Astrocyte (in vitro differentiated cells and primary cell): ENCODE measurements around the gene HOXB1. TPM values are rescaled to one million over a fixed set of nuclear protein-coding genes. Genes with fewer than 3 reads are reported as not detected.

Experiments used
- DNase-seq: peaks from one replicate; pipeline ENCODE4 v3.0.0-alpha.2; 2010; ENCODE audit warnings: low read depth
- FAIRE-seq: peaks from 2 replicates; lab custom pipeline; 2011; peaks lifted over from hg19 to GRCh38; lab: Jason Lieb, UNC
- H2AFZ ChIP-seq: 2 replicates; pipeline ENCODE4 v1.6.0; 2012; ENCODE audit warnings: low read depth, low read length, inconsistent platforms
- H3K27ac ChIP-seq: 2 replicates; pipeline ENCODE4 v1.5.1; 2011; ENCODE audit warnings: low read depth, low read length, inconsistent platforms
- H3K27me3 ChIP-seq: 2 replicates; pipeline ENCODE4 v1.6.0; 2011; ENCODE audit warnings: low read length, inconsistent platforms; ENCODE audit not compliant: insufficient read depth
- H3K36me3 ChIP-seq: 2 replicates; pipeline ENCODE4 v1.5.1; 2011; ENCODE audit warnings: low read length, inconsistent platforms; ENCODE audit not compliant: insufficient read depth
- H3K4me1 ChIP-seq: 2 replicates; pipeline ENCODE4 v1.5.1; 2011; ENCODE audit warnings: low read length, inconsistent platforms; ENCODE audit not compliant: insufficient read depth
- H3K4me2 ChIP-seq: 2 replicates; pipeline ENCODE4 v1.6.0; 2012; ENCODE audit warnings: low read length, inconsistent platforms
- H3K4me3 ChIP-seq: 2 replicates; pipeline ENCODE4 v1.5.1; 2011; ENCODE audit warnings: low read depth, mild to moderate bottlenecking, low read length, inconsistent platforms; ENCODE audit not compliant: insufficient read depth
- H3K79me2 ChIP-seq: 2 replicates; pipeline ENCODE4 v1.6.0; 2012; ENCODE audit warnings: mild to moderate bottlenecking, low read length, inconsistent platforms; ENCODE audit not compliant: insufficient read depth
- H3K9ac ChIP-seq: 2 replicates; pipeline ENCODE4 v1.6.0; 2012; ENCODE audit warnings: mild to moderate bottlenecking, low read length, inconsistent platforms
- H3K9me3 ChIP-seq: 2 replicates; pipeline ENCODE4 v1.5.1; 2012; ENCODE audit warnings: low read depth, mild to moderate bottlenecking, low read length, inconsistent platforms; ENCODE audit not compliant: insufficient read depth
- H4K20me1 ChIP-seq: 2 replicates; pipeline ENCODE4 v1.6.0; 2012; ENCODE audit warnings: low read length, inconsistent platforms; ENCODE audit not compliant: insufficient read depth
- H3K27ac Mint-ChIP-seq: one replicate; pipeline ENCODE4 v1.8.0; 2021; ENCODE audit warnings: mild to moderate bottlenecking, mixed read lengths; ENCODE audit not compliant: unreplicated experiment
- H3K27me3 Mint-ChIP-seq: one replicate; pipeline ENCODE4 v1.8.0; 2021; ENCODE audit warnings: low read depth, mixed read lengths; ENCODE audit not compliant: unreplicated experiment
- H3K36me3 Mint-ChIP-seq: one replicate; pipeline ENCODE4 v1.8.0; 2021; ENCODE audit warnings: low read depth, mixed read lengths; ENCODE audit not compliant: unreplicated experiment
- H3K4me1 Mint-ChIP-seq: one replicate; pipeline ENCODE4 v1.8.0; 2021; ENCODE audit warnings: low read depth, mixed read lengths; ENCODE audit not compliant: unreplicated experiment
- H3K4me3 Mint-ChIP-seq: one replicate; pipeline ENCODE4 v1.8.0; 2021; ENCODE audit warnings: mild to moderate bottlenecking, moderate library complexity, mixed read lengths; ENCODE audit not compliant: unreplicated experiment
- H3K9me3 Mint-ChIP-seq: one replicate; pipeline ENCODE4 v1.8.0; 2021; ENCODE audit warnings: mild to moderate bottlenecking, mixed read lengths; ENCODE audit not compliant: unreplicated experiment
- EZH2 ChIP-seq: IDR thresholded peaks from 2 replicates; pipeline ENCODE4 v1.6.1; 2012; ENCODE audit warnings: mild to moderate bottlenecking, low read length, inconsistent platforms; ENCODE audit not compliant: insufficient read depth
- total RNA-seq: library from RNA; stranded (reverse); gene quantifications from 2 replicates; pipeline ENCODE4 v1.2.1, GENCODE V29; 2021
- TF ChIP-seq, protein P1 (sequence below): IDR thresholded peaks from 2 replicates; pipeline ENCODE4 v1.5.1; 2011; ENCODE audit warnings: low read depth, mild to moderate bottlenecking, inconsistent platforms, low read length, moderate library complexity; ENCODE audit not compliant: insufficient read depth

HOXB1 gene
- total RNA-seq, 1 donor from 2014 or later, result not detected

DNA sequence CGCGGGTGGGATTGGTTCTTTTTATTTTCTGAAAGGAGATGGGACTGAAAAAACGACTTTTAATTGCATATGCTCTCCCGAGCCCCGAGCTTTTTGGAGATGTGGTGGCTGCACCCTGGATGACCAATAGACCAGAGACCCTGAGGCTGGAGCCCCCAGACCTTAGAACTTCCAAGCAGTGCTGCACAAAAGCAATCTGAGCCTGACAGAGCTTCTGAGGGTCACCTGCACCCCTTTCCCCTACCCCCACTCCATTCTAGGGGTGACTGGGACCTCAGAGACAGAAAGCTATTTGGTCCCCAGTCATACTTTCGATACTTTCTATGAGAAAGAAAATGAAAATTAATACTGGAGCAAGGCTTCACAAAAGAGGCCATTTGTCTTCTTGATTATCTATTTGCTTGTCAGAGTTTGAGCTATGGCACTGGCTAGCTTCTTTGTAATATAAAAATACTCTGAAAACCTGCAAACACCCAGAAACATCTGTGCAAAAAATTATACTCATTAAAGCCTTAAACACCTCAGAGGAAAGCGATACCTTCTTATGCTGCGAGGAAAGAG is 43.8 kb upstream of the HOXB1 start:
- Histone ChIP-seq H3K27ac (peak overlapping the region; percentile 77), H3K9ac (peak overlapping the region; percentile 82), H3K79me2 (peaks cover 81% of the 10 kb centered on the region), H3K4me2 (peak overlapping the region; percentile 80), H2AFZ (no peak overlapping the region), H3K36me3 (no peaks in the 10 kb centered on the region), H4K20me1 (no peaks in the 10 kb centered on the region), H3K4me1 (peaks cover 31% of the 10 kb centered on the region), H3K9me3 (no peaks in the 10 kb centered on the region), H3K27me3 (peaks cover 91% of the 10 kb centered on the region), H3K4me3 (peak overlapping the region; percentile 34)
- no peak for DNase-seq
- no peak overlapping the region for H3K27ac Mint-ChIP-seq
- no peaks in the 10 kb centered on the region for H3K4me1 Mint-ChIP-seq
- TF ChIP-seq, protein P1, sequence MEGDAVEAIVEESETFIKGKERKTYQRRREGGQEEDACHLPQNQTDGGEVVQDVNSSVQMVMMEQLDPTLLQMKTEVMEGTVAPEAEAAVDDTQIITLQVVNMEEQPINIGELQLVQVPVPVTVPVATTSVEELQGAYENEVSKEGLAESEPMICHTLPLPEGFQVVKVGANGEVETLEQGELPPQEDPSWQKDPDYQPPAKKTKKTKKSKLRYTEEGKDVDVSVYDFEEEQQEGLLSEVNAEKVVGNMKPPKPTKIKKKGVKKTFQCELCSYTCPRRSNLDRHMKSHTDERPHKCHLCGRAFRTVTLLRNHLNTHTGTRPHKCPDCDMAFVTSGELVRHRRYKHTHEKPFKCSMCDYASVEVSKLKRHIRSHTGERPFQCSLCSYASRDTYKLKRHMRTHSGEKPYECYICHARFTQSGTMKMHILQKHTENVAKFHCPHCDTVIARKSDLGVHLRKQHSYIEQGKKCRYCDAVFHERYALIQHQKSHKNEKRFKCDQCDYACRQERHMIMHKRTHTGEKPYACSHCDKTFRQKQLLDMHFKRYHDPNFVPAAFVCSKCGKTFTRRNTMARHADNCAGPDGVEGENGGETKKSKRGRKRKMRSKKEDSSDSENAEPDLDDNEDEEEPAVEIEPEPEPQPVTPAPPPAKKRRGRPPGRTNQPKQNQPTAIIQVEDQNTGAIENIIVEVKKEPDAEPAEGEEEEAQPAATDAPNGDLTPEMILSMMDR, result no peak
- TF ChIP-seq EZH2, result no peak
- FAIRE-seq, result no peak
- no peak overlapping the region for H3K4me3 Mint-ChIP-seq
- H3K36me3 Mint-ChIP-seq, result peaks cover 3% of the 10 kb centered on the region
- peaks cover 38% of the 10 kb centered on the region for H3K27me3 Mint-ChIP-seq
- peaks cover 19% of the 10 kb centered on the region for H3K9me3 Mint-ChIP-seq

DNA sequence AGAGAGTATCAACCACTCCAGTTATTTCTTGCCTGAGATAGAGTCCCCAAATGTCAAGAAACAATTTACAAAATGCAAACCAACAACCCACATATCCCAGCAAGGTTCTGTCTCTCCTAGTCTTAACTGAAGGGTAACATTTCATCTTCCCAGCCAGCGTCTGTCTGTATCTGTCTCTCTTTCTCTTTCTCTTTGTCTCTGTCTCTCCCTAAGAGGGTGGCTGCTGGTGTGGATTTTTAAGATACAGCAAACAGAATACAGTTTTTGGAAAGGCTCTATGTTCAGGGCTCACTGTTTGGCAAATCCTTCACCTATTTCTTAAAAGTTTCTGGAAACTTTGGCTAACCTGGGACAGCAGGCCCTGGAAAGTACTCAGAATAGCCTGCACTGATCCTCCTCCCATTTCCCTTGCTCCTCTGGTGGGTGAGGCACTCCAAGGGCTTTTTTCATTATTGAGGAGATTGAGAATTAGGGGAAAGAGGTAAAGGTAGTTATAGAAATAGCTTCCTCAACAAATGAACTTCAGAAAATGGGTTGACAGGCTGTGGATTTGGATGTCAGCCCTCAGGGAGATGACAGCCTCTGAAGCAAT is 41.1 kb upstream of the HOXB1 start:
- no peak overlapping the region for H3K4me3 Mint-ChIP-seq
- Histone ChIP-seq H3K4me1 (peaks cover 34% of the 10 kb centered on the region), H3K4me3 (peak overlapping the region; percentile 11), H3K9ac (peak overlapping the region; percentile 82), H3K79me2 (peaks cover 84% of the 10 kb centered on the region), H3K36me3 (no peaks in the 10 kb centered on the region), H2AFZ (no peak overlapping the region), H3K27ac (peak overlapping the region; percentile 77), H4K20me1 (no peaks in the 10 kb centered on the region), H3K4me2 (peak overlapping the region; percentile 80), H3K27me3 (peaks cover 94% of the 10 kb centered on the region), H3K9me3 (no peaks in the 10 kb centered on the region)
- TF ChIP-seq EZH2, result no peak
- TF ChIP-seq, protein P1, result no peak
- no peak for DNase-seq
- H3K9me3 Mint-ChIP-seq, result peaks cover 13% of the 10 kb centered on the region
- FAIRE-seq, result no peak
- no peaks in the 10 kb centered on the region for H3K36me3 Mint-ChIP-seq
- H3K27ac Mint-ChIP-seq, result no peak overlapping the region
- no peaks in the 10 kb centered on the region for H3K4me1 Mint-ChIP-seq
- H3K27me3 Mint-ChIP-seq, result peaks cover 16% of the 10 kb centered on the region
